Myocyte (in vitro differentiated cells): ENCODE data around the gene TBC1D3I. TPM values are rescaled to one million over a fixed set of nuclear protein-coding genes. Genes with fewer than 3 reads are reported as not detected.
"Not testable (repeated sequence)": the region's sequence is repeated elsewhere in the genome, so short reads cannot be mapped to it uniquely, and the experiment has no call there.

Experiments
- DNase-seq: peaks from one replicate; pipeline ENCODE4 v3.0.0-alpha.2; 2012; ENCODE audit warnings: low read depth
- polyA plus RNA-seq: library from polyadenylated mRNA; unstranded; fragments of >200 nt; gene quantifications from one replicate; pipeline ENCODE4 v1.2.1, GENCODE V29; 2012; ENCODE audit warnings: missing spikeins
- total RNA-seq: library from RNA; depleted of rRNA; stranded (reverse); fragments of >200 nt; gene quantifications from 2 replicates; pipeline ENCODE4 v1.2.3, GENCODE V29; 2014

The TBC1D3I gene
- total RNA-seq = 0.13 TPM in 1 of 2 replicates, not detected in the other
- polyA plus RNA-seq = 0.08 TPM

- not testable (repeated sequence) for DNase-seq
Observed at GRCh38 chr17:36264470-36264869, at the start of gene TBC1D3I. Gene TBC1D3I (minus strand): TSS chr17:36264570. CDS start chr17:36262985, 1,585 bp downstream.

DNA sequence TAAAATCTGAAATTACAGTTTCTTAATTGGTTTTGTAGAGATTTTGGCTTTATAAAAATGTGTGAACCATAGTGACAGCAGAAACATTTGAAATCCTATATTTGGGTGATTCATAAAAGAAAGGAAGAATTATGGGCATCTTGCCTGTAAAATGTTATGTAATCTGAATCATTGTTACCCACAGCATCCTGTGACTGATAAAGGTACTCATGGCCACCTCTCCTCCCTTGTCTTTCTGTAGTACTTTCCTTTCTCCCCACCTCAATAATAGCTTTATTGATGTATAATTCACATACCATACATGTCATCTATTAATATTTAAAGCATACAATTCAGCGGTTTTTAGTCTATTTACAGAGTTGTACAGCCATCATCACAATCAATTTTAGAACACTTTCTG is 30.8 kb upstream of the TBC1D3I start:
- not testable (repeated sequence) for DNase-seq

- DNase-seq = not testable (repeated sequence)
Observed at GRCh38 chr17:36289965-36290612, 25.7 kb upstream of the TBC1D3I start.

DNA sequence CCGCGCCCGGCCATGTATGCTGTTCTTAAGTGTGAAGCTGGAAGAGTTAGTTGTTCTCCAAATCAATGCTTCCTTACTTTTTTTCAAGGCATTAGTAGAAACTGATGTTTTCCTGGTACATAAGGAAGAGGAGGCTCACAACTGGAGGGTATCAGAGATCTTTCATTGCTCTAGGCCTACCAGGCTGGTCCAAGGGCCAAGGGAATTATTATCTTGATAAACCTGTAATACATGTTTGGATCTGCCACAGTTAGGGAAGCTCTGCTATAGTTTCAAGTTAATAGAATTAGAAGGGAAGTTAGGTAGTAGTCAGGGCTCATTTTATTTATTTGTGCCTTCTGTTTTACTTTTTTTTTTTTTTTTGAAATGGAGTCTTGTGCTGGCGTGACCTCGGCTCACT is 19.8 kb upstream of the TBC1D3I start:
- DNase-seq = not testable (repeated sequence)

DNA sequence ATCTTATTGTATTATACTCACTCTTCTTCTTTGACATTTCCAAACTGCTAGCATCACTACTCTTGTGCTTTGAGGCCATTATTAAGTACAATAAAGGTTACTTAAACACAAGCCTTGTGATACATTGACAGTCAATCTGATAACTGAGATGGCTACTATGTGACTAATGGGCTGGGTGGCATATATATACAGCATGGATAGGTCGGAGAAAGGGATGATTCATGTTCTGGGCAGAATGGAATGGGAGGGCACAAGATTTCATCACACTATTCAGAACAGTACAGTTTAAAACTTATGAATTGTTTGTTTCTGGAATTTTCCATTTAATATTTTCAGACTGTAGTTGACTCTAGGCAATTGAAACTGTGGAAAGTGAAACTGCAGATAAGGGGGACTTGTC is 18.9 kb upstream of the TBC1D3I start:
- DNase-seq = not testable (repeated sequence)

DNA sequence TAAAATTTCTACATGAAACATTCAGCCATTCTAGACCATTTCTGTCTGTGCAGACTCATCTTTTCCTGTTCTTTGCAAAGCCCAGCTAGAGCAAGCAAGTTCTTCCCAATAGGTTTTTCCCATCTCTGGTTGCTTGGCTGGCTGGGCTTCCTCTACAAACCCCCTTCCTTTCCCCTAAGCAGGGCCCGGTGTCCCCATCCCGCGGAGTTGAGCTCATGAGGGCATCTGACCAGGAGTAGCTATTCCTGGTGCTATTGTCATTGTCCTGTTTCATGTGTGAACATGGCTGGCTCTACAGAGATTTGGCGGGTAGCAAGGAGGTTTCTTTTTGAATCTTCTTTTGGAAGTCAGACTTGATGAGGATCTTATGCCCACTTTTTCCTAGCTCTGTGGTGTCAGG is 22.3 kb downstream of the TBC1D3I start:
- DNase-seq = not testable (repeated sequence)

DNA sequence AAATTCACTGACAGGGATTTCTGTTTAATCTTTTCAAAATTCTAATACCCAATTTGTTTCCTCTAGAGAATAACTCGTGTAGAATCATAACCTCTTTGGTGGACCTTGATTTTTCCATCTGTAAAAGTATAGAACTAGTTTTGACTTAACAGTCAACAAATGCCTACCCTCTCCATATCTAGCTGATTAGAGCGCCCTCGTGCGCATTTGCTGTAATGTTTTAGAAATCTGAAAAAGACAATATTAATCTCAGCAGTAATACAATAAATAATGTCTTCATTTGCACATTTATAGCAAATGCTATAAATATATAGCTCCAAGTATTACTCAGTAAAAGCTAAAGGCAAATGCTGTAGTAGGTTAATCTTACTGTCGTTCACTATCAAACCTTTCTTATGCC is 34.7 kb downstream of the TBC1D3I start:
- not testable (repeated sequence) for DNase-seq

DNA sequence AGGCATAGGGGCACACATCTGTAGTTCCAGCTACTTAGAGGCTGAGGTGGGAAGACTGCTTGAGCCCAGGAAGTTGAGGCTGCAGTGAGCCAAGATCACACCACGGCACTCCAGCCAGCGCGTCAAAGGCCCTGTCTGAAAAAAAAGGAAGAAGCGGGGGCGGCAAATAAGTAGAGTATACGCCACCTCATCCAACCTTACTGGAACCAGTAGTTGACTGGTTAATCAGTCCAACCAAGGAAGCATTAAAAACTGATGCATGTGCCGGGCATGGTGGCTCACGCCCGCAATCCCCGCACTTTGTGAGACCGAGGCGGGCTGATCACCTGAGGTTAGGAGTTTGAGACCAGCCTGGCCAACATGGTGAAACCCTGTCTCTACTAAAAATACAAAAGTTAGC is 41.4 kb downstream of the TBC1D3I start:
- not testable (repeated sequence) for DNase-seq

DNA sequence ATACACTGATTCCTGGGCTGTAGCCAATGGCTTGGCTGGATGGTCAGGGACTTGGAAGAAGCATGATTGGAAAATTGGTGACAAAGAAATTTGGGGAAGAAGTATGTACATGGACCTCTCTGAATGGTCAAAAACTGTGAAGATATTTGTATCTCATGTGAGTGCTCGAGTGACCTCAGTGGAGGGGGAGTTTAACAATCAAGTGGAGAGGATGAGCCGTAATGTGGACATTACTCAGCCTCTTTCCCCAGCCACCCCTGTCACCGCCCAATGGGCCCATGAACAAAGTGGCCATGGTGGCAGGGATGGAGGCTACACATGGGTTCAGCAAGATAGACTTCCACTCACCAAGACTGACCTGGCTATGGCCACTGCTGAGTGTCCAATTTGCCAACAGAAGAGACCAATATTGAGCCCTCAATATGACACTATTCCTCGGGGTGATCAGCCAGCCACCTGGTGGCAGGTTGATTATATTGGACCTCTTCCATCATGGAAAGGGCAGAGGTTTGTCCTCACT is 42.7 kb downstream of the TBC1D3I start:
- DNase-seq = not testable (repeated sequence)

- DNase-seq = not testable (repeated sequence)
Observed at GRCh38 chr17:36220737-36221580, 43.4 kb downstream of the TBC1D3I start.

DNA sequence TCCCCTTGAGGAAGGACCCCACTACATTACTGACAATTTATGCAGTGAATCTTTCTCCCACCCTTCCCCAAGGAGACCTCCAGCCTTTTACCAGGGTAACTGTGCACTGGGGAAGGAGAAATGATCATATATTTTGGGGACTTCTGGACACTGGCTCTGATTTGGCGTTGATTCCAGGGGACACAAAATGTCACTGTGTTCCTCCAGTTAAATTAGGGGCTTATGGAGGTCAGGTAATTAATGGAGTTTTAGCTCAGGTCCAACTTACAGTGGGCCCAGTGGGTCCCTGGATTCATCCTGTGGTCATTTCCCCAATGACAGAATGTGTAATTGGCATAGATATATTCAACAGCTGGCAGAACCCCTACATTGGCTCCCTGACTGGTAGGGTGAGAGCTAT is 44.8 kb downstream of the TBC1D3I start:
- not testable (repeated sequence) for DNase-seq

- DNase-seq = not testable (repeated sequence)
Observed at GRCh38 chr17:36215406-36216308, 48.7 kb downstream of the TBC1D3I start.

GRCh38 chr17:36214918-36215317 is 49.5 kb downstream of the TBC1D3I start:
- DNase-seq = no peak

DNA sequence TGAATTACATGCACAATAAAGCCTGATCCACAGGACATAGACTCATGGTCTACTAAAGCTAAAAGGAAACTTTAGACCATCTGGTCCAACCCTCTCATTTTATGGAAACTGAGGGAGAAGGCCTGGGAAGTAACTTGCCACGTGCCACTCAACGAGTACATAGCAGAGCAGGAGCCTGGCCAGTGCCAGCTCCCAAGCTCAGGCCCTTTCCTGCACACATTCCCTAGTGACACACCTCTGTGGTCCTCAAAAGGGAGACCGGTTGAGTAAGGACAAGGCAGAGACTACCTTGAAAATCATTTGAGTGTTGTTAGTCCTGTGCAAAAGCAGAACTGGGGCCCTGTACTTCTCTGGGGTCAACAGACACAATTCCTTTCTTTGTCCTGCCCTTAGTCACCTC is 50.7 kb downstream of the TBC1D3I start:
- no peak for DNase-seq

DNA sequence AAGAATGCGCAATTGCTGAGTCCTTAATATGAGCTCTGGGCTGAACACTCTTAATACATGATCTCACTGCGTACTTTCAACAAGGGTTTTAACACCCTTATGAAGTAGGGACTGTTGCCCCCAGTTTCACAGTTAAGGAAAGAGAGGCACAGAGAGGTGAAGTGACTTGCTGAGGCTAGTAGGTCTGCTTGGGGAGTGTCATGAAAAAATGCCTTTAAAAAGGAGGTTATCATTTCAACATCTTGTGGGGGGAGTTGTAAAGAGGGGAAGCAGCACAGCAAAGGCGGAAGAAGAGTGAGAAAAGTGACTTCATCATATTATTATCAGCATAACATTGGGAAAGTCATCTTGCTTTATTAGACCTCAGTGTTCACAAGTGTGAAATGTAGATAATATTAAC is 51.4 kb downstream of the TBC1D3I start:
- no peak for DNase-seq

DNA sequence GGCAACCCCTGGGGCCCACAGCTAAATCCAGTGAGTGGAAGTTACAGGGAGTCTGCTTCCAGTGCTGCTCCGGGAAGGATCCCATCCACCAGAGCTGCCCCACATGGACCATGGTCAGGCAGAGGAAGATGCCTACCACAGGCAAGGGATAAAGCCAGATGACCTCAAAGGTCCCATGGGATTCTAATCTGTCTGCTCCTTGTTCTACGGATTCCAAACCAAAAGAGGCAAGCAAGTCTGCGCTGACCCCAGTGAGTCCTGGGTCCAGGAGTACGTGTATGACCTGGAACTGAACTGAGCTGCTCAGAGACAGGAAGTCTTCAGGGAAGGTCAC is 52.1 kb downstream of the TBC1D3I start:
- DNase-seq = no peak

- DNase-seq = not testable (repeated sequence)
Observed at GRCh38 chr17:36211484-36212271, 52.7 kb downstream of the TBC1D3I start.

DNA sequence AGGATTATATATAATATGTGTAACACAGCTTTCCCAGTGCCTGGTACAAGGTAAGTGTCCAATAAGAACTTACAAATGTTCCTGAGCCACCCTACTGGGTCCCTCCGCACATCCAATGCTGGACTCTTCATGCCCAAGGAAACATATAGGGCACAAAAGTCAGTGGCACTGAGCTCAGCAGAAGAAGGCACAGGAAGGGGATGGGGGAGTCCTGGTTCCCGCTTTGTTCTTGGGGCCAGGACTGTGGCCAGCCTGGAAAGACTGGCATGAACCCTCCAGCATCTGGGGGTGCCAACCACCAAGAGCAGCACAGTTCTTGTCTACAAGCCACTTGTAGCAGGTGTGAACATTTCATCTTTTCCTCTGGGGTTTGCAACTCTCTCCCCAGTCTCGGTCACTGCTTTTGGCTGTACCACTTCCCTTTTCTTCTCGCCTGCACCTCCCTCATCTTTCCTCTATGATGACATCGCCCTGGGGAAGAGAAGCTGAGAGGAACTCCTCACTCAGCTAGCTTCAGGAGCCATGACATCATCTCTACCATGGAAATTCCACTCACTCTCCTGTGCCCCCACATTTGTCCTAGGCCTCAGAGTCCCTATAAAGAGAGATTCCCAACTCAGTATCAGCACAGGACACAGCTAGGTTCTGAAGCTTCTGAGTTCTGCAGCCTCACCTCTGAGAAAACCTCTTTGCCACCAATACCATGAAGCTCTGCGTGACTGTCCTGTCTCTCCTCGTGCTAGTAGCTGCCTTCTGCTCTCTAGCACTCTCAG is 53.7 kb downstream of the TBC1D3I start, which contains the start of gene CCL4L2:
CCL4L2 (plus strand) TSS at position 625 of the 773 bp plus-strand sequence.
- not testable (repeated sequence) for DNase-seq

DNA sequence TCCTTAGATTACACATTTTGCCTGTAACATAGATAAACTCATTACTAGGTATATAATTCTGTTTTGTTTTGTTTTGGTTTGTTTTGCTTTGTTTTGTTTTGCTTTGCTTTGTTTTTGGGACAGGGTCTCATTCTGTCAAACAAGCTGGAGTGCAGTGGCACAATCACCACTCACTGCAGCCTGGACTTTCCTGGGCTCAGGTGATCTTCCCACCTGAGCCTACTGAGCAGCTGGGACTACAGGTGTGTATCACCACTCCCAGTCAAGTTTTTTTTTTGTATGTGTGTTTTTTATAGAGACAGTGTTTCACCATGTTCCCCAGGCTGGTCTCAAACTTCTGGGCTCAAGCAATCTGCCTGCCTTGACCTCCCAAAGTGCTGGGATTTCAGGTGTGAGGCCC is 54.8 kb downstream of the TBC1D3I start:
- DNase-seq = no peak
